Liver (tissue), 9 donors: ENCODE data around the gene STK11. TPM values are rescaled to one million over a fixed set of nuclear protein-coding genes. Genes with fewer than 3 reads are reported as not detected.

Experiments
- DNase-seq: peaks from one replicate; pipeline ENCODE4 v3.0.0-alpha.2; 2017; ENCODE audit warnings: low spot score
- H3K27ac ChIP-seq, 2 donors: one replicate each; pipeline ENCODE4 v1.7.0; 2013; ENCODE audit warnings: inconsistent platforms in 2 of 2, low read length in 2 of 2, control low read depth in 1 of 2, low read depth in 1 of 2, mild to moderate bottlenecking in 1 of 2
- H3K27me3 ChIP-seq, 4 donors: one replicate each; pipeline versions ENCODE4 v1.6.1 to v1.7.0; 2013; ENCODE audit warnings: low read length in 3 of 4, inconsistent platforms in 1 of 4, mild to moderate bottlenecking in 1 of 4, moderate library complexity in 1 of 4; ENCODE audit not compliant: control insufficient read depth in 4 of 4, insufficient read depth in 4 of 4
- H3K36me3 ChIP-seq, 4 donors: one replicate each; pipeline versions ENCODE4 v1.6.1 to v1.7.0; 2013; ENCODE audit warnings: low read length in 3 of 4, mild to moderate bottlenecking in 3 of 4, low read depth in 1 of 4, moderate library complexity in 1 of 4; ENCODE audit not compliant: control insufficient read depth in 4 of 4, insufficient read depth in 3 of 4
- H3K4me1 ChIP-seq, 4 donors: one replicate each; pipeline versions ENCODE4 v1.6.1 to v1.7.0; 2013; ENCODE audit warnings: low read length in 3 of 4, mild to moderate bottlenecking in 3 of 4, moderate library complexity in 1 of 4; ENCODE audit not compliant: control insufficient read depth in 4 of 4, insufficient read depth in 4 of 4
- H3K4me3 ChIP-seq, 3 donors: one replicate each; pipeline versions ENCODE4 v1.6.1 to v1.7.0; 2013; ENCODE audit warnings: low read length in 3 of 3, control low read depth in 1 of 3, low read depth in 1 of 3, mild to moderate bottlenecking in 1 of 3
- H3K9ac ChIP-seq, 2 donors: one replicate each; pipeline ENCODE4 v1.7.0; 2013; ENCODE audit warnings: low read length in 2 of 2, mild to moderate bottlenecking in 2 of 2, moderate library complexity in 2 of 2, control low read depth in 1 of 2, low read depth in 1 of 2
- H3K9me3 ChIP-seq, 4 donors: one replicate each; pipeline versions ENCODE4 v1.6.1 to v1.7.0; 2013; ENCODE audit warnings: low read length in 3 of 4; ENCODE audit not compliant: control insufficient read depth in 4 of 4
- ATF3 ChIP-seq: IDR thresholded peaks from 2 replicates; pipeline ENCODE4 v1.6.1; 2016; ENCODE audit warnings: antibody characterized with exemption
- CTCF ChIP-seq: fragments of 150-350 bp; IDR thresholded peaks from 2 replicates; pipeline ENCODE4 v1.5.1; 2017; ENCODE audit warnings: improper control_type of control experiment, low read depth, low read length; ENCODE audit not compliant: missing input control
- EGR1 ChIP-seq, 2 donors: IDR thresholded peaks; 2 replicates each; pipeline ENCODE4 v1.6.1; 2016 to 2018; ENCODE audit warnings: antibody characterized with exemption in 2 of 2, low read depth in 2 of 2
- FOXA1 ChIP-seq: IDR thresholded peaks from 2 replicates; pipeline ENCODE4 v1.6.1; 2016; ENCODE audit warnings: antibody characterized with exemption
- FOXA2 ChIP-seq: IDR thresholded peaks from 2 replicates; pipeline ENCODE4 v1.6.1; 2016; ENCODE audit warnings: antibody characterized with exemption
- GABPA ChIP-seq, 2 donors: IDR thresholded peaks in 1 of 2; conservative IDR thresholded peaks in 1 of 2; 2 replicates each; pipeline ENCODE4 v1.6.1; 2016; ENCODE audit warnings: antibody characterized with exemption in 2 of 2, mild to moderate bottlenecking in 1 of 2, moderate library complexity in 1 of 2
- HNF4A ChIP-seq, 2 donors: conservative IDR thresholded peaks; 2 replicates each; pipeline ENCODE4 v1.6.1; 2016; ENCODE audit warnings: antibody characterized with exemption in 2 of 2, mild to moderate bottlenecking in 2 of 2
- HNF4G ChIP-seq: IDR thresholded peaks from 2 replicates; pipeline ENCODE4 v1.6.1; 2016; ENCODE audit warnings: antibody characterized with exemption
- JUND ChIP-seq, 2 donors: IDR thresholded peaks; 2 replicates each; pipeline ENCODE4 v1.6.1; 2016; ENCODE audit warnings: antibody characterized with exemption in 2 of 2
- MAX ChIP-seq: IDR thresholded peaks from 2 replicates; pipeline ENCODE4 v1.6.1; 2016; ENCODE audit warnings: antibody characterized with exemption
- NR2F2 ChIP-seq: IDR thresholded peaks from 2 replicates; pipeline ENCODE4 v1.6.1; 2016; ENCODE audit warnings: antibody characterized with exemption
- RAD21 ChIP-seq, 2 donors: IDR thresholded peaks; 2 replicates each; pipeline ENCODE4 v1.6.1; 2016; ENCODE audit warnings: antibody characterized with exemption in 2 of 2, mild to moderate bottlenecking in 2 of 2
- REST ChIP-seq: IDR thresholded peaks from 2 replicates; pipeline ENCODE4 v1.6.1; 2016; ENCODE audit warnings: antibody characterized with exemption, mild to moderate bottlenecking
- RXRA ChIP-seq, 2 donors: IDR thresholded peaks; 2 replicates each; pipeline ENCODE4 v1.6.1; 2017 to 2018; ENCODE audit warnings: antibody characterized with exemption in 2 of 2, mild to moderate bottlenecking in 1 of 2
- SP1 ChIP-seq: IDR thresholded peaks from 2 replicates; pipeline ENCODE4 v1.6.1; 2018; ENCODE audit warnings: antibody characterized with exemption, mild to moderate bottlenecking
- TAF1 ChIP-seq: conservative IDR thresholded peaks from 2 replicates; pipeline ENCODE4 v1.6.1; 2016; ENCODE audit warnings: antibody characterized with exemption, mild to moderate bottlenecking
- YY1 ChIP-seq: IDR thresholded peaks from 2 replicates; pipeline ENCODE4 v1.6.1; 2016; ENCODE audit warnings: antibody characterized with exemption, mild to moderate bottlenecking
- ZBTB33 ChIP-seq: IDR thresholded peaks from 2 replicates; pipeline ENCODE4 v1.6.1; 2016; ENCODE audit warnings: antibody characterized with exemption
- WGBS: extraction: QIAGEN DNeasy Blood & Tissue Kit; methylation state at CpG from one replicate; pipeline ENCODE4 v1.1.7; 2013; 5-methylcytosine and 5-hydroxymethylcytosine counted together
- polyA plus RNA-seq, 2 donors: library from polyadenylated mRNA; stranded (reverse) in 1 of 2; unstranded in 1 of 2; fragments of 200-250 nt in 1 of 2; fragments of >200 nt in 1 of 2; fragmentation: Nextera tagmentation in 1 of 2; extraction: Ambion mirVana in 1 of 2; gene quantifications; one replicate each; pipeline versions ENCODE4 v1.2.1 to v1.2.3, GENCODE V29; 2013 to 2015
- total RNA-seq, 2 donors: library from RNA; depleted of rRNA; stranded (reverse); fragments of >200 nt; gene quantifications; one replicate each; pipeline ENCODE4 v1.2.3, GENCODE V29; 2014
- donor health status: healthy.
- donor health status: healthy.
- donor health status: healthy.
- donor health status: healthy.
- donor health status: healthy.

Gene STK11
- total and polyA plus RNA-seq, 4 donors, result 3.0 to 126 (median 35.5) TPM

GRCh38 chr19:1244693-1245451 lies 39.3 kb downstream of the STK11 start (continued):
- no peak for TF ChIP-seq ATF3
- peak; percentile 95 for TF ChIP-seq NR2F2
- TF ChIP-seq YY1, result peak; percentile 50
- no peak for TF ChIP-seq CTCF
- peak; percentile 39 to 63 for TF ChIP-seq JUND (IDR thresholded peaks at IDR 0.05)
- TF ChIP-seq RXRA (IDR thresholded peaks at IDR 0.05), result peak; percentile 96 to 97
- TF ChIP-seq FOXA1, result peak; percentile 62
- TF ChIP-seq GABPA (IDR thresholded peaks at IDR 0.05 in 1 of 2, conservative IDR thresholded peaks at IDR 0.05 in 1 of 2), result peak in 1 of 2 donors; percentile 50

GRCh38 chr19:1245494-1246264 lies 40.1 kb downstream of the STK11 start:
- Histone ChIP-seq H3K9me3 (no peaks in the 10 kb centered on the region), H3K27ac (peak overlapping the region; percentile 86 to 92), H3K36me3 (peaks cover 0 to 4% (median 0%) of the 10 kb centered on the region in 4 donors), H3K27me3 (no peaks in the 10 kb centered on the region), H3K4me1 (peaks cover 32 to 67% (median 54%) of the 10 kb centered on the region in 4 donors), H3K4me3 (peak overlapping the region in 2 of 3 donors; percentile 7 to 38), H3K9ac (peak overlapping the region in 1 of 2 donors; percentile 14)
- WGBS, result 37% methylated on average over 26 of the region's 26 CpGs
- TF ChIP-seq RXRA (IDR thresholded peaks at IDR 0.05) (peak; percentile 93 to 96), REST (no peak), YY1 (no peak), SP1 (peak; percentile 78), GABPA (IDR thresholded peaks at IDR 0.05 in 1 of 2, conservative IDR thresholded peaks at IDR 0.05 in 1 of 2) (no peak), MAX (peak; percentile 38), TAF1 (no peak), ZBTB33 (peak; percentile 44), HNF4G (peak; percentile 41), FOXA1 (no peak), JUND (IDR thresholded peaks at IDR 0.05) (no peak), HNF4A (conservative IDR thresholded peaks at IDR 0.05) (peak; percentile 69 to 80), ATF3 (no peak), EGR1 (IDR thresholded peaks at IDR 0.05; ENCODE audit: low read depth in 2 of 2) (no peak), CTCF (no peak), NR2F2 (no peak), FOXA2 (no peak), RAD21 (IDR thresholded peaks at IDR 0.05) (peak in 1 of 2 donors; percentile 13)
- DNase-seq, result no peak
